ENCODE results near the gene VWA8.

Gene VWA8

GRCh38 chr13:41960637-41961465 is at the start of gene VWA8:
VWA8 (minus strand) TSS chr13:41961109; CDS start chr13:41961015, 94 bp downstream.
- DNase-seq = peak; percentile 45

- DNase-seq = no peak
These were observed 48.1 kb upstream of the VWA8 start for GRCh38 chr13:42009057-42009456.

DNA sequence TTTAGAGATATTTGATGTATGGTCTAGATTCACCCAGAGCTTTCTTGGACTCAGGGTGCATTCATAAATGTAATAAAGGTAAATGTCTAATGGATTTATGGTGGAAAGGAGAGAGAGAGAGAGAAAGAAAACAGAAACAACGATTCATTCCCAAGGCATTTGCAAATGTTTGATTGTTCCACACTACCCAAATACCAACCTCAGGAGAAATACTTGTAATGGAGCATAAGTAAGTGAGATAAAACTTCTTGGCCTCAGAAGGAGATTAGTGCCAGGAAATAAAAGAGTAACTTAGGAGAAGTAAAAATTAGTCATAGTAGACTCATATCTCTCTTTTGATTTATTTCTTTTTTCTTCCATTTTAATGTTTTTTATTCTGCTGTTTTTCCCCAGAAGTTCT is 46.9 kb upstream of the VWA8 start:
- no peak for DNase-seq

DNA sequence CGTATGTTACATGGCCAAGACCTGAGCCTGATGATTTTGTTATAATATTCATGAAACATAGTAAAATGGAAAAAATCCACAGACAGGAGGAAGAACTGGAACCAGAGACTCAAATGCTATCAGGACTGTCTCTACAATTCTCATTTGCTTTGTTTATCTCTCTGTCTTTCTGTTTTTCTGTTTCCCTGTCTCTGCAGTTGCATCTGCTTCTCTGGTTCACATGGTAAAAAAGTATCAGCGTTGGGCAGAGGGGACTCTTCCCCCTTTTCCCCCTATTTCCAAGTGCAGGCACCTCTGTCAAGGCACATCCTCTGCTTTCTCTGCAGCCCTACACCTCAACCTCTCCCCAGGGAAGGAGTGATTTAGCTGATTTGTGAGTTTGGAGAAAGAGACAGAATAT is 41.2 kb upstream of the VWA8 start:
- no peak for DNase-seq

DNA sequence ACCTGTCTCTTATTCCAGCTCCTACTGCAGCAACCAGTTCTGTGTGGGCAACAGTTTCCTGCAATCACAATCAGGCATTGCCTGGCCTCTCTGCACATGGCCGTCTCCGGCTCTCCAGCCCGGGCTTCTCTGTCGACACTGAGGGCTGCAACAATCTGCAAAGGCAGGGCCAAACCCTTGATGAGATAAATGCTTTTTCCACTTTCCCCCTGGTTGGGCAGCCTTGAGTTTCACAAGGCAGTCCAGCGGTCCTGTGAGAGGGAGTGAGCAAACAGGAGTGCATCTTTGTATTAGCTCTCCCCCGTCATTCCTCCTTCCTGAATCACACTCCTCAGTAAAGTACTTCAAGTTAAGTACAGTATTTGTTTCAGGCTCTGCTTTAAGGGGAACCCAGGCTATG is 40.7 kb upstream of the VWA8 start:
- no peak for DNase-seq

DNA sequence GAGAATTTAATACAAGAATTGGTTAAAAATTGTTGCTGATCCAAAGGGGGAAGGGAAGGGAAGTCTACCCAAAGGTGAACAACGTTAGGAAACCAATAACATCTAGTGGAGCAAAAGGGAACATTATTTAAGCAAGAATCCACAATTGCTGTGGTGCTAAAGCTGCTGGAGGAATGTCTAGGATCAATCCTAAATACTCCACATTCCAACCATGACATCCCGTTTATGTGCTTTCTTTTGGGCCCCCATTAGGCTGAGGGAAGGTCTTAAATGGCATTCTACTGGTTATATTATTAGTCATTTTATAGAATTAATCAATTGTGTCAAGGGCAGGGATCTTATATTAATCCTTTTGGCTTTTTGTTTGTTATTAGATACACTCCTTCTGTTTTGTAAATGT is 39.9 kb upstream of the VWA8 start:
- DNase-seq = no peak

DNA sequence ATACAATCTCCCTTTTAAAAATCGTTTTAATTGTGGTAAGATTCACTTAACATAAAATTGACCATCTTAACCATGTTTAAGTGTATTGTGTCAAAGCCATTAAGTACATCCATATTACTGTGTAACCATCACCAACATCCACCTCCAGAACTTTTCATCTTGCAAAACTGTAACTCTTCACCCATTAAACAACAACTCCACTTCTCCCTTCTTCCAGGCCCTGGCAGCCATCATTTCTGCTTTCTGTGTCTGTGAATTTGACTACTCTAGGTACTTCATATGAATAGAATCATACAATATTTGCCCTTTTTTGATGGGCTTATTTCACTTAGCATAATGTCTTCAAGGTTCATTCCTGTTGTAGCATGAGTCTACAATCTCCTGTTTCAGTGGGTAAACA is 36.5 kb upstream of the VWA8 start:
- DNase-seq = no peak

- no peak for DNase-seq
These were observed 35.0 kb upstream of the VWA8 start for GRCh38 chr13:41995946-41996345.

DNA sequence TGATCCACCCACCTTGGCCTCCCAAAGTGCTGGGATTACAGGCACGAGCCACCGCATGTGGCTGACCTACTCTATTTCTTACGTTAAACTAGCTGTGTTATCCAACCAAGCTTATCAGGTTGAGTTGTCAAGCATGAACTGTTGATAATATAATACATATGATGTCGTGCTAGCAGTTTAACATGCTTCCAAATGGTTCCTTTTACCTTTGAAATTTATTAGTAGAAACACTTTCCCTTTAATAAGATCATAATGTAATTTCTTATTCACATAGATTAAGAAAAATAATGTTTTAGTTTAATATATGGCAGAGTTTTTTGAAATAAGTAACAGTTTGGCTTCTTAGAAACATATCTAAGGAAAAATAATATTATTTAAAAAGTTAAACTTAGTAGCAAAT is 34.4 kb upstream of the VWA8 start:
- DNase-seq = no peak

- no peak for DNase-seq
These were observed 33.8 kb upstream of the VWA8 start for GRCh38 chr13:41994696-41995095.

DNA sequence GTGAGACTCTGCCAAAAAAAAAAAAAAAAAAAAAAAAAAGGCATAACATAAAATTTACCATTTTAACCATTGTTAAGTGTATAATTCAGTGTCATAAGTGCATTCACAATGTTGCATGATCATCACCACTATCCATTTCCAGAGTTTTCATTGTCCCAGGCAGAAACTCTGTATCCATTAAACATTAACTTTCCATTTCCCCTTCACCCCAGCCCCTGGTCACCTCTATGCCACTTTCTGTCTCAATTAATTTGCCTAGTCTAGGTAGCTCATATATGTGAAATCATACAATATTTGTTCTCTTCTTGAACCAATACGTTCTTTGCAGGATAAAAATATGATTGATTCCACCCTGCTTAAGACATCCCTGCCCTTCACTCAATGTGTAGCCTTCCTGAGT is 31.0 kb upstream of the VWA8 start:
- DNase-seq = no peak

DNA sequence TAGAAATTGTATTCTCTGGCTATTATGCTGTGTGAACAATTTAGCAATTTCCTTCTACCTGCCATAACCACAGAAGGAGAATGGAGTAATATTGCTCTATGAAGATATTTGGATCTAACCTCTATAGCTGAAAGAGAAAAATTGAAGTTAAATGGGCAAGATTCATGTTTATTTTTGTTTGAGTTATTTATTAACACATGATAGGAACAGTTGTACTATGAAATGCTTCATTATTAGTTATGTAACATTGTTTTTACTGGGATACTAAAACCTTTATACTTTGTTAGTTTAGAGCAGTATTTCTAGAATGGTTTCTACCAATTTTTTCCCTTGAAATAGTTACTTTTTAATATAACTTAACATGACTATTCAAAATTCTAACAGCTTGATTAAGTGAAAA is 27.3 kb upstream of the VWA8 start:
- DNase-seq = no peak

- no peak for DNase-seq
These were observed 25.0 kb upstream of the VWA8 start for GRCh38 chr13:41985788-41986508.

- DNase-seq = no peak
These were observed 21.2 kb upstream of the VWA8 start for GRCh38 chr13:41981951-41982715.

DNA sequence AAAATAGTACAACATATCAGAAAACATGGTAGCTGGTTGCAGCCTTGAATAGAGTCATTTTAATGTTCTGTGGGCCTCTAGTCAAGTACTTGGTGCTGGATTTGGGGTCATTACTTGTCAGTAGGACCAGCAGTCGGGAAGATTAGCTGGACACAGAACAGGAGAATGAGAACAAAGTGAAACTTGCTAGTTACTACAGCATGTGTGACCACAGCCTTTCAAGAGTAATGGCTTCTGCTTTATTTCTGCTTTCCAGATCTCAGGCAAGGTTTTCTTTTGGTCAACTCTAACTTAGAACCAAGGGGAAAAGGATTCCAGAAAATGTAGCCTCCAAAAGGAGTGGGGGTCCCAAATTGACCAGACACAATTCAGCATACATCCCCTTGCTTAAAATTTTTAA is 17.1 kb upstream of the VWA8 start:
- DNase-seq = no peak

GRCh38 chr13:41976476-41976875 is 15.6 kb upstream of the VWA8 start:
- DNase-seq = no peak

DNA sequence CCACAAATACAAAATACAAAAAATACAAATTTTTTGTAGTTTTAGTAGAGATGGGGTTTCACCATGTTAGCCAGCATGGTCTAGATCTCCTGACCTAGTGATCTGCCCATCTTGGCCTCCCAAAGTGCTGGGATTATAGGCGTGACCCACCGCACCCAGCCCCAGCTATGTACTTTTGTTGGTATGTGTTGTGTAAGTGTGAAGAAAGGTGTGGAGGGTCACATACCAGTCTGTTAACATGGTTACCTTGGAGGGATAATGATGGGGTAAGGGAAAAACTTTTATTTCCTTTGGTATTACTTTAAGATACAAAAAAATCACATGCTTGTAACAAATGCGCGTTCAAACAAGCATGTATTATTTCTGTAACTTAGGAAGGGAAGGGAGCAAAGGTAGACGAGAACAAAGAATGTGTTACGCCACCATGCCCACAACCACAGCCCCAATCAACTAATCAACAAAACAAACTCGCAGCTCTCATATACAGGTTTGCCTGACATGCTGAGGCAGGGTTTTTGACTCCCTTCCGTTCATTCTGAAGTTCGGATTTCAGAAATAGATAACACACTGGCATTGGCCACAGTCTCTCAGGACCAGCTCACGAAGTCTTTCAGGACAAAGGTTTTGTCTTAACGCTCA is 13.5 kb upstream of the VWA8 start:
- no peak for DNase-seq

GRCh38 chr13:41973247-41973741 is 12.4 kb upstream of the VWA8 start:
- DNase-seq = no peak

DNA sequence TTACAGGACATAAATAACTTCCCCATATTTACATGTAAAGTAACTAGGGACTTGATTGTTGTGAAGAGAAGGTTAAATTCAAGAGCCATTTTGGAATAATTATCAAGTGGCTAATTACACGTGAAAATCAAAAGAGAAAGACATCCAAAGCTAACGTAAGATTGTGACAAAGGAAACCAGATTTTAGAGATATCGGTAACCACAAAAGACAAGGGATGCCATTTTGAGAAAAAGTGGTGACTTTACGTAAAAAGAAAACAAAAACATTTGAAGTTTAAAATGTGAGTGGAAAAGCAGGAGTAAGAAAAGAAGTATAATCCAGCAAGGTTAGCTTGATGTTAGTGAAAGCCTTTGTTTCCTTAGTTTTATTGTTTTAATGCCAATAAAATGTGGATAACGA is 10.9 kb upstream of the VWA8 start:
- DNase-seq = no peak

DNA sequence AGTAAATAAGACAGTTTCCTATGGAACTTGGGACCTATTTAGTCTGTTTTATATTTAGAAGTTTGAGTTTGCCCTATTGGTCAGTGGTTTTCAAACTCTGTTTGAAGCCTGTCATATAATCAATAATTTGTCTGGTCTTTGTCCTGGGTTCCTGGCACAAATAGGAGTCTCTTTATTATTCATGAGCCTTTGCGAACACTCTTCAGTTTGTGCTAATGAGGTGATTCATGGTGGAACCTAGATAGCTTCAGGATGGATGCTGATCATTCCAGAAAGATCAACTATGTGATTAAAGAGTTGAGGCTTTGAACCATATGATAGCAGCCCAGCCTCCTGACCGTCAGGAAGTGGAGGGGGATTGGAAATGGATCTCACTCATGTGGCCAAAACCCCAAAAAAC is 10.0 kb upstream of the VWA8 start:
- no peak for DNase-seq

DNA sequence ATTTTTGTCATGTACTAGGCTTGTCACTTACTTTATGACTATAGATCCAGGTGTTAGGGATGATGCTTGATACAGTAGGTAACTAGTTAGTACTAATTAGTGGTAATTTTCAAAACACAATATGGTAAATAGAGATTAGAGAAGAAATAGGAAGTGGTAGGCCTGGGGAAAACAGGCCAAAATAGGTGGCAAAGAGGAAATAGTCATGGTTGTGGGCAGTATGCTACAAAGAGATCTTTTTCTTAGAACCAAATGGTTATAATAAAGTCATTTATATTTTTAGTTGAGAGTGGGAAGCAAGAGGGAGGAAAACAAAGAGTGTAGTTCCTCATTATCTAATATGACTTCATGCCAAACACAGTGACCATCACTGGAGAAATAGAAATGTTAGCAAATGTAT is 9.1 kb upstream of the VWA8 start:
- DNase-seq = no peak

GRCh38 chr13:41969072-41969471 is 8.2 kb upstream of the VWA8 start:
- no peak for DNase-seq

GRCh38 chr13:41966671-41967070 is 5.8 kb upstream of the VWA8 start:
- no peak for DNase-seq
